HL-60 (cell line): ENCODE data around the gene FGFR2.

Source experiments
- DNase-seq, 2 experiments: peaks; one replicate each; pipeline ENCODE4 v3.0.0-alpha.2; 2010 to 2020; ENCODE audit warnings: low read depth in 1 of 2, low spot score in 1 of 2
- H3K27ac ChIP-seq: fragments of 250-450 bp; sonication (Bioruptor Pico); replicated peaks from 2 replicates; pipeline ENCODE4 v1.5.1; 2020; ENCODE audit warnings: mild to moderate bottlenecking, moderate library complexity
- H3K27me3 ChIP-seq: fragments of 250-450 bp; sonication (Bioruptor Pico); 2 replicates; pipeline ENCODE4 v1.5.1; 2021; ENCODE audit warnings: mild to moderate bottlenecking, moderate library complexity; ENCODE audit not compliant: insufficient read depth, poor library complexity, severe bottlenecking
- H3K4me3 ChIP-seq: replicated peaks from 2 replicates; pipeline ENCODE4 v1.5.1; 2011; ENCODE audit warnings: mild to moderate bottlenecking, control low read depth, low read length; ENCODE audit not compliant: insufficient read depth
- CTCF ChIP-seq: IDR thresholded peaks from one replicate; pipeline ENCODE4 v1.5.1; 2011; ENCODE audit warnings: low read length, control low read depth, inconsistent platforms; ENCODE audit not compliant: insufficient read depth
- GABPA ChIP-seq: IDR thresholded peaks from 2 replicates; pipeline ENCODE4 v1.6.1; 2012; ENCODE audit warnings: low read depth
- POLR2AphosphoS5 ChIP-seq: IDR thresholded peaks from 2 replicates; pipeline ENCODE4 v1.6.1; 2012; ENCODE audit warnings: low read depth
- REST ChIP-seq: IDR thresholded peaks from 2 replicates; pipeline ENCODE4 v1.6.1; 2012; ENCODE audit warnings: low read depth; ENCODE audit not compliant: insufficient replicate concordance
- SPI1 ChIP-seq: IDR thresholded peaks from 2 replicates; pipeline ENCODE4 v1.6.1; 2012; ENCODE audit warnings: low read depth, mild to moderate bottlenecking, borderline replicate concordance

Gene FGFR2

GRCh38 chr10:121438333-121438732, 159.9 kb downstream of the FGFR2 start:
- no peak overlapping the region for H3K27ac ChIP-seq
- H3K27me3 ChIP-seq = peaks cover 3% of the 10 kb centered on the region
- DNase-seq = no peak
- TF ChIP-seq CTCF (no peak), REST (no peak), POLR2AphosphoS5 (no peak), SPI1 (no peak), GABPA (no peak)
- H3K4me3 ChIP-seq = no peak overlapping the region

- no peak overlapping the region for H3K4me3 ChIP-seq
- no peak overlapping the region for H3K27ac ChIP-seq
- H3K27me3 ChIP-seq = peaks cover 3% of the 10 kb centered on the region
- DNase-seq = no peak
- no peak for TF ChIP-seq POLR2AphosphoS5
- no peak for TF ChIP-seq GABPA
- no peak for TF ChIP-seq SPI1
- TF ChIP-seq CTCF = no peak
- TF ChIP-seq REST = no peak
Observed at GRCh38 chr10:121437596-121437995, 160.6 kb downstream of the FGFR2 start.

- H3K4me3 ChIP-seq = no peak overlapping the region
- no peak for TF ChIP-seq GABPA
- TF ChIP-seq CTCF = no peak
- TF ChIP-seq POLR2AphosphoS5 = no peak
- TF ChIP-seq SPI1 = no peak
- no peak for TF ChIP-seq REST
- no peak overlapping the region for H3K27ac ChIP-seq
- no peak for DNase-seq
- peaks cover 3% of the 10 kb centered on the region for H3K27me3 ChIP-seq
Observed at GRCh38 chr10:121436630-121437341, 161.5 kb downstream of the FGFR2 start.
